Heart left ventricle (tissue), 13 donors: ENCODE data around the gene HSD11B2.

ENCODE experiments used
- POLR2A ChIP-seq, 2 donors: fragments of 450-650 bp; IDR thresholded peaks; one replicate each; pipeline ENCODE4 v1.6.1; 2017; ENCODE audit warnings: antibody characterized with exemption in 2 of 2, mild to moderate bottlenecking in 2 of 2, moderate library complexity in 2 of 2
- TF ChIP-seq, protein P1 (sequence below), 12 donors: fragments of 200-600 bp; sonication (generic) in 4 of 12; IDR thresholded peaks; one replicate each; pipeline versions ENCODE4 v1.5.0 to v1.8.0; 2018 to 2022; ENCODE audit warnings: antibody characterized with exemption in 12 of 12, mild to moderate bottlenecking in 5 of 12
- donor health status: ischemic (EF 13 %, LVEDD 7.1; RV severe dilation, severe dysfunction).
- donor health status: DM: no; HTN: yes; CAD: no.
- donor health status: DM: no; HTN: no; CAD: no.
- donor health status: ischemic (EF 25% LVEDD 6.9; RV normal size, moderate dysfunction).
- donor health status: ischemic (EF 25% LVEDD 5.7; RV mildly dilated, moderate dysfunction).
- donor health status: ischemic (EF 35%, LVEDD 5.7; RV mildly dilated, moderate dysfunction).
- donor health status: nonischemic (EF 11% LVEDD 7.7; RV severe dilation, severe dysfunction).
- donor health status: DM: yes; HTN: yes; CAD: no.
- donor health status: PGD.
- donor health status: ischemic (EF 29% LVEDD 5.4; RV normal size, mild dysfunction).
- donor health status: nonischemic (EF 23%, LVEDD 6.1; RV moderate dilation, normal function).

DNA sequence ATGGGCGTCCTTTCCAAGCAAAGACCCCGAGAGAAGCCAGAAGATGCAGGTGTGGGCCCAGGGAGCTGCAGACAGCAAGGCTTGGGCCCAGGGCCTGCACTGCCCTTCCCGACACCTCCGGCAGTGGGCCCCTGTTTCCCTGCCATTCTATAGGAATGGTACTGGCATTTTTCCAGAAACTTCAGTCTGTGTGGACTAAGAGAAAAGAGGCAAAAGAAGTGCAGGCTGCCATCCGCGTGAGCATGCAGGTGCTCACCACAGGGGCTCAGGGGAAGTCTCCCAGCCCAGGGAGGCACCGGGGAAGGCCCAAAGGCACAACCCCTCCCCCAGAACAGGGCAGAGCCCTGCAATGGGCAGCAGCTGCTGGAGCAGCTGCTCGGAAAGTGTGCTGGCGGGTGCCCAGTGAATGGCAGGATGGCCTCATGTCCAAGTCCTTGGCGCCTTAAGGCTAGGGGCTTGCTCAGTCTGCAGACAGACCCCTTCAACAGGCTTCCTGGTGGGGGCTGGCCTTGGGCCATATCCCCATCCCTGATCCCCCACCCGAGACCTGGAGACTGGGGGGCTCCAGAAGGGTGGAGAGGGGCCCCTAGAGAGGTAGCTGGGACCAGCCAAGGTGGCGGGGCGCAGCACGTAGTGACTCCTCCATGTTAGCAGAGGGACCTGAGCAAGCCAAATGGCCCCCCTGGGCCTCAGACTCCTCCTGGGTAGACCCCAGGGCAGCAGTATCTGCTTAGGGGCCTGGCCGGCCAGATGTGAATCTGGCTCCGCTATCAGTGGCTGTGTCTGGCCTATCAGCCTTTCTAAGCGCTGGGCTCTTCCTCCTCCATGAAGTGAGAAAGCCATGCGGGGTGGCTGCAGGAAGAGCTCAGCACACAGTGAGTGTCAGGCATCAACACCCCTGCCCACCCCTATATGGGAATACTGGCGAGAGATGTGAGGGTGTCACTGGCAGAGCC, 30.9 kb upstream of the HSD11B2 start:
- TF ChIP-seq, protein P1, sequence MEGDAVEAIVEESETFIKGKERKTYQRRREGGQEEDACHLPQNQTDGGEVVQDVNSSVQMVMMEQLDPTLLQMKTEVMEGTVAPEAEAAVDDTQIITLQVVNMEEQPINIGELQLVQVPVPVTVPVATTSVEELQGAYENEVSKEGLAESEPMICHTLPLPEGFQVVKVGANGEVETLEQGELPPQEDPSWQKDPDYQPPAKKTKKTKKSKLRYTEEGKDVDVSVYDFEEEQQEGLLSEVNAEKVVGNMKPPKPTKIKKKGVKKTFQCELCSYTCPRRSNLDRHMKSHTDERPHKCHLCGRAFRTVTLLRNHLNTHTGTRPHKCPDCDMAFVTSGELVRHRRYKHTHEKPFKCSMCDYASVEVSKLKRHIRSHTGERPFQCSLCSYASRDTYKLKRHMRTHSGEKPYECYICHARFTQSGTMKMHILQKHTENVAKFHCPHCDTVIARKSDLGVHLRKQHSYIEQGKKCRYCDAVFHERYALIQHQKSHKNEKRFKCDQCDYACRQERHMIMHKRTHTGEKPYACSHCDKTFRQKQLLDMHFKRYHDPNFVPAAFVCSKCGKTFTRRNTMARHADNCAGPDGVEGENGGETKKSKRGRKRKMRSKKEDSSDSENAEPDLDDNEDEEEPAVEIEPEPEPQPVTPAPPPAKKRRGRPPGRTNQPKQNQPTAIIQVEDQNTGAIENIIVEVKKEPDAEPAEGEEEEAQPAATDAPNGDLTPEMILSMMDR (IDR thresholded peaks at IDR 0.05), result peak in 4 of 12 donors; percentile 1 to 15 (median 9)
- no peak for TF ChIP-seq POLR2A (IDR thresholded peaks at IDR 0.05)
